Panc1 (cell line): ENCODE measurements around the gene KANSL1L. TPM values are rescaled to one million over a fixed set of nuclear protein-coding genes. Genes with fewer than 3 reads are reported as not detected.

Experiments used
- ATAC-seq: fragments of 200-7000 bp; cut with Tn5 transposase; 2 replicates; pipeline ENCODE4 v1.9.1; 2020; ENCODE audit warnings: mild to moderate bottlenecking, moderate library complexity
- BruUV-seq: library from RNA; stranded (reverse); fragments of 400-500 nt; replicated peaks from 2 replicates; lab custom pipeline; 2021; lab: Mats Ljungman, UMichigan
- CTCF ChIA-PET: fragments of 300-600 bp; sonication (Branson Sonifier 250); formaldehyde crosslinking; loops from one replicate; lab custom pipeline; 2022; ENCODE audit warnings: antibody characterized with exemption; lab: Charles Lee
- POLR2A ChIA-PET: fragments of 300-600 bp; sonication (Branson Sonifier 250); formaldehyde crosslinking; loops from one replicate; lab custom pipeline; 2022; ENCODE audit warnings: antibody characterized with exemption; lab: Charles Lee
- DNase-seq: peaks from one replicate; pipeline ENCODE4 v3.0.0-alpha.2; 2010; ENCODE audit warnings: low read depth, low spot score
- H3K27ac ChIP-seq: 2 replicates; pipeline ENCODE4 v1.5.1; 2011; ENCODE audit warnings: mild to moderate bottlenecking, low read length, inconsistent platforms
- H3K27me3 ChIP-seq: fragments of 200-500 bp; sonication (Bioruptor generic); 2 replicates; pipeline ENCODE4 v1.6.0; 2014; ENCODE audit warnings: low read length, inconsistent platforms; ENCODE audit not compliant: control insufficient read depth, insufficient read depth
- H3K36me3 ChIP-seq: fragments of 200-500 bp; sonication (Bioruptor generic); 2 replicates; pipeline ENCODE4 v1.5.1; 2014; ENCODE audit warnings: inconsistent platforms, mild to moderate bottlenecking, low read length, moderate library complexity; ENCODE audit not compliant: control insufficient read depth, insufficient read depth
- H3K4me1 ChIP-seq: 2 replicates; pipeline ENCODE4 v1.5.1; 2011; ENCODE audit warnings: inconsistent platforms, mild to moderate bottlenecking, low read length, moderate library complexity; ENCODE audit not compliant: control insufficient read depth, insufficient read depth
- H3K4me3 ChIP-seq, 2 experiments: 2 replicates each; pipeline ENCODE4 v1.5.1; 2011 to 2012; ENCODE audit warnings: low read depth in 2 of 2, low read length in 2 of 2, mild to moderate bottlenecking in 2 of 2, inconsistent platforms in 1 of 2, moderate library complexity in 1 of 2
- H3K9me3 ChIP-seq: fragments of 200-500 bp; sonication (Bioruptor generic); 2 replicates; pipeline ENCODE4 v1.5.1; 2014; ENCODE audit warnings: low read depth, mild to moderate bottlenecking, inconsistent platforms, low read length, moderate library complexity; ENCODE audit not compliant: control insufficient read depth, insufficient read depth
- CTCF ChIP-seq: fragments of 450-650 bp; IDR thresholded peaks from 2 replicates; pipeline ENCODE4 v1.5.1; 2017; ENCODE audit warnings: mild to moderate bottlenecking
- POLR2AphosphoS5 ChIP-seq: IDR thresholded peaks from 2 replicates; pipeline ENCODE4 v1.6.1; 2012; ENCODE audit warnings: mild to moderate bottlenecking, low read depth, low read length, moderate library complexity
- SIN3A ChIP-seq: IDR thresholded peaks from 2 replicates; pipeline ENCODE4 v1.6.1; 2012; ENCODE audit warnings: low read depth, mild to moderate bottlenecking, low read length, moderate library complexity, borderline replicate concordance; ENCODE audit not compliant: insufficient read depth
- TCF7L2 ChIP-seq: IDR thresholded peaks from 2 replicates; pipeline ENCODE4 v1.6.1; 2011; ENCODE audit warnings: mild to moderate bottlenecking, low read depth, low read length, inconsistent platforms
- in situ Hi-C: cut with HindIII; loops from 2 replicates; pipeline ENCODE4 v1.10.0; 2016; ENCODE audit warnings: low sequenced_read_pairs, low pct_unique_long_range_greater_than_20kb
- intact Hi-C: fragments of 100-400 bp; cut with micrococcal nuclease; formaldehyde crosslinking; loops from one replicate; pipeline ENCODE4 v1.10.0; 2022; ENCODE audit not compliant: unreplicated experiment
- total RNA-seq: library from RNA; stranded (reverse); gene quantifications from one replicate; pipeline ENCODE4 v1.2.1, GENCODE V29; 2021; ENCODE audit not compliant: unreplicated experiment
- TF ChIP-seq, protein P1 (sequence below), 2 experiments: IDR thresholded peaks; 2 replicates each; pipeline ENCODE4 v1.6.1; 2011 to 2012; ENCODE audit warnings: low read depth in 2 of 2, control low read depth in 1 of 2, low read length in 1 of 2, mild to moderate bottlenecking in 1 of 2, moderate library complexity in 1 of 2; ENCODE audit not compliant: insufficient read depth in 1 of 2

The KANSL1L gene
- total RNA-seq, 1 experiment from 2014 or later, result 10.5 TPM

DNA sequence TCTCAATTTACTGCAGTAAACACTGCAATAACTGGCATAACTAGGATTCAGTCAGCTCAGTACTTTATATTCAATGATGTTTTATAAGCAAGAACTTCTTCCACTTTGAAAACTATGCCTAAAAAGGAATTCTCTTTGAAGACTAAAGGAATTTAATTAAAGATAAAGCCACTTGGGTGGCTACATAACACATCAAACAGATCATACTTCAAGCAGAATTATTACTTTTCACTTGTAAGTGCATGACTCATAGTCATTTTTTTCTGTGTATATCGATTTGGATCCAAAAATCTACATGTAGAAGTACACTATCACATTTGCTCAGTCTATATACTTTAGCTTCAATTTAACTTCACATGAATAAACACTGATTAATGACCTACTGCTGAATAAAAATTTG, 4.0 kb downstream of the KANSL1L start:
- intact Hi-C loops (no loop called here), in situ Hi-C loops (no loop called here)
- TF ChIP-seq TCF7L2 (no peak), SIN3A (no peak), POLR2AphosphoS5 (no peak), CTCF (no peak)
- TF ChIP-seq, protein P1, sequence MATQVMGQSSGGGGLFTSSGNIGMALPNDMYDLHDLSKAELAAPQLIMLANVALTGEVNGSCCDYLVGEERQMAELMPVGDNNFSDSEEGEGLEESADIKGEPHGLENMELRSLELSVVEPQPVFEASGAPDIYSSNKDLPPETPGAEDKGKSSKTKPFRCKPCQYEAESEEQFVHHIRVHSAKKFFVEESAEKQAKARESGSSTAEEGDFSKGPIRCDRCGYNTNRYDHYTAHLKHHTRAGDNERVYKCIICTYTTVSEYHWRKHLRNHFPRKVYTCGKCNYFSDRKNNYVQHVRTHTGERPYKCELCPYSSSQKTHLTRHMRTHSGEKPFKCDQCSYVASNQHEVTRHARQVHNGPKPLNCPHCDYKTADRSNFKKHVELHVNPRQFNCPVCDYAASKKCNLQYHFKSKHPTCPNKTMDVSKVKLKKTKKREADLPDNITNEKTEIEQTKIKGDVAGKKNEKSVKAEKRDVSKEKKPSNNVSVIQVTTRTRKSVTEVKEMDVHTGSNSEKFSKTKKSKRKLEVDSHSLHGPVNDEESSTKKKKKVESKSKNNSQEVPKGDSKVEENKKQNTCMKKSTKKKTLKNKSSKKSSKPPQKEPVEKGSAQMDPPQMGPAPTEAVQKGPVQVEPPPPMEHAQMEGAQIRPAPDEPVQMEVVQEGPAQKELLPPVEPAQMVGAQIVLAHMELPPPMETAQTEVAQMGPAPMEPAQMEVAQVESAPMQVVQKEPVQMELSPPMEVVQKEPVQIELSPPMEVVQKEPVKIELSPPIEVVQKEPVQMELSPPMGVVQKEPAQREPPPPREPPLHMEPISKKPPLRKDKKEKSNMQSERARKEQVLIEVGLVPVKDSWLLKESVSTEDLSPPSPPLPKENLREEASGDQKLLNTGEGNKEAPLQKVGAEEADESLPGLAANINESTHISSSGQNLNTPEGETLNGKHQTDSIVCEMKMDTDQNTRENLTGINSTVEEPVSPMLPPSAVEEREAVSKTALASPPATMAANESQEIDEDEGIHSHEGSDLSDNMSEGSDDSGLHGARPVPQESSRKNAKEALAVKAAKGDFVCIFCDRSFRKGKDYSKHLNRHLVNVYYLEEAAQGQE (IDR thresholded peaks at IDR 0.05; ENCODE audit: insufficient read depth in 1 of 2, low read depth in 2 of 2, low read length in 1 of 2), result no peak
- Histone ChIP-seq H3K27me3 (no peaks in the 10 kb centered on the region; the same call in 1 of the 2 replicates), H3K4me3 (no peak overlapping the region), H3K36me3 (no peaks in the 10 kb centered on the region), H3K9me3 (no peaks in the 10 kb centered on the region), H3K4me1 (peaks cover 13% of the 10 kb centered on the region), H3K27ac (no peak overlapping the region; the same call in 1 of the 2 replicates)
- no peak for DNase-seq
- no peak for ATAC-seq
- CTCF ChIA-PET, result no interaction called here
- POLR2A ChIA-PET, result no interaction called here
- no TSS peak for BruUV-seq

GRCh38 chr2:210162466-210163124, 8.6 kb downstream of the KANSL1L start:
- Histone ChIP-seq H3K27ac (no peak overlapping the region), H3K36me3 (no peaks in the 10 kb centered on the region), H3K27me3 (no peaks in the 10 kb centered on the region), H3K4me3 (no peak overlapping the region), H3K9me3 (no peaks in the 10 kb centered on the region), H3K4me1 (peaks cover 3% of the 10 kb centered on the region; the same call in 1 of the 2 replicates)
- ChIA-PET CTCF (no interaction called here), POLR2A (interaction anchor here (1.0 kb wide), 1 partner anchor 1742 kb away, joined by 3 read pairs; no protein-coding TSS in a partner anchor)
- intact Hi-C loops (no loop called here), in situ Hi-C loops (no loop called here)
- ATAC-seq (no peak), DNase-seq (no peak)
- no peak for TF ChIP-seq SIN3A
- no TSS peak for BruUV-seq

DNA sequence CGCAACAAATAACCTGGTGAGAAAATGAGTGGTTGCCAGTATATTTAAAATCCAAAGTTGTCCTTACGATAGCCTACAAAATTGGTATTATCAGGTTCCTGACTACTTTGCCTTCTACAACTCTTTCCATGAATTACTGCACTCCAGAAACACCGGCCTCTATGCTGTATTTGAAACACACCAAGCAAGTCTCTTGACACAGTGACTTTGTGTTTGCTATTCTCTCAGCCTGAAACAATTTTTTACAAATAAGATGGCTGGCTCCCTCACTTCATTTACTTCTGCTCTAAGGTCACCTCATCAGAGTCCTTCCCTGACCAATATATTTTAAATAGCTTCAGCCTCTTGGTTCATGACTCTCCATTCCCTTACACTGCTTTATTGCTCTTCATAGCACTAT, 12.2 kb downstream of the KANSL1L start:
- DNase-seq (no peak), ATAC-seq (no peak)
- no peak for TF ChIP-seq TCF7L2
- TF ChIP-seq, protein P1 (IDR thresholded peaks at IDR 0.05; ENCODE audit: insufficient read depth in 1 of 2, low read depth in 2 of 2, low read length in 1 of 2), result no peak
- TF ChIP-seq SIN3A, result no peak
- BruUV-seq, result no TSS peak
- no peaks in the 10 kb centered on the region for H3K9me3 ChIP-seq
- H3K36me3 ChIP-seq, result no peaks in the 10 kb centered on the region
- no peaks in the 10 kb centered on the region for H3K4me1 ChIP-seq
- POLR2A ChIA-PET, result no interaction called here
- no peaks in the 10 kb centered on the region for H3K27me3 ChIP-seq
- intact Hi-C loops (no loop called here), in situ Hi-C loops (no loop called here)
- H3K27ac ChIP-seq, result no peak overlapping the region
- CTCF ChIA-PET, result no interaction called here
- H3K4me3 ChIP-seq, result no peak overlapping the region
